ENCODE measurements around the gene CSNK1A1.

GRCh38 chr5:149495673-149496072 is 55.6 kb downstream of the CSNK1A1 start:
- TF ChIP-seq CTCF (IDR thresholded peaks at IDR 0.05): no peak
- TF ChIP-seq POLR2A (IDR thresholded peaks at IDR 0.05; ENCODE audit: low read depth): no peak
- no peak for TF ChIP-seq POLR2AphosphoS5 (IDR thresholded peaks at IDR 0.05)

Measured in esophagus muscularis mucosa (tissue), 3 donors.